GM19035 (cell line): ENCODE data around the gene HMX1.

Experiments
- ATAC-seq: cut with Tn5 transposase; IDR thresholded peaks from one replicate; pipeline ENCODE4 v1.9.1; 2021; ENCODE audit not compliant: unreplicated experiment

HMX1 gene

GRCh38 chr4:8871417-8872401 lies at the start of gene HMX1:
Gene HMX1, minus strand, starts transcription at chr4:8871839. Its CDS starts 225 bp downstream, at chr4:8871614.
- no peak for ATAC-seq

DNA sequence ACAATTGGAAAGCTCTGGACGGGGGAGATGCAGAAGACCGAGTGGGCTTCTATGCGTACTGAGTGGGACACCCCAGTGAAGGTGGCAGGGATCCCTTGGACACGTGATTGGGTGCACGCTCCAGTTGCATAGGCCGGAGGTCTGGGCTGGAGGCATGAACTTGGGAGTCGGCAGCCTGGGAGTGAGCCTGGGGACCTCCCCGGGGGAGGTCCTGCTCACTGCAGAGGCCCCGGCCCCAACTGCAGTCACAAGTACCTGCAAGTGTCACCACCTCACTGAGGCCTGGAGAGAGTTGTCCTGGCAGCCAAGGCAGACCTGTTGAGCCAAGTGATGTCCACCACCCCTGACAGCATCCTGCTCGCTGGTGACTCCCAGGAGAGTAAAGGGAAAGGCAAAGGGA lies 49.3 kb upstream of the HMX1 start:
- no peak for ATAC-seq

DNA sequence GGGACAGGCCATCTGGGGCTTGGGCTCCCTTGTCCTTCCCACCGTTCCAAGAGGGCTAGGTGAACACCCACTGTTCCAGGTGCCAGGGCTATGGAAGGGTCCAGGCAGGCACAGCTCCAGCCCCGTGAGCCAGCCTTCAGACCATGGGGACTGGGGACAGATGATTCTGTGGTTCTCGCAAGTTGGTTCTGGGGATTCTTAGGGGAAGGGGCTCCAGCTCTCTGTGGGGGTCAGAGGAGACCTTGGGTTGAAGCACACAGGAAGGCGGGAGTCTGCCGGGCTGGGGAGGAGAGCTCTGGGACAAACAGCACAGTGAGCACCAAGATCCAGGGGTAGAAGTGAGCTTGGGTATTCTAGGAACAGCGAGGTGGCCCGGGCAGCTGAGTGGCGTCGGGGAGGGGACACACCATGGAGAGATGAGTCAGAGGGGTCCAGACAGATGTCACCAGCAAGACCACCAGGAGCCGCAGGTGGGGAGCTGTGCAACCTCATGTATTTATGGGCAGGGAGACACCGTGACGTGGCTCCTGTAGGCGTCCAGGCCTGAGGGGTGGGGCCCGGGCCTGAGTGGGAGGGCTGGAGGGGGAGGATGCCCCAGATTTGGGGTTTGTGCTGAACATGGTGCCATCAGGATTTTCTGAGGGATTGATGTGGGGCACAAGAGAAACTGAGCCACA lies 48.8 kb upstream of the HMX1 start:
- no peak for ATAC-seq

DNA sequence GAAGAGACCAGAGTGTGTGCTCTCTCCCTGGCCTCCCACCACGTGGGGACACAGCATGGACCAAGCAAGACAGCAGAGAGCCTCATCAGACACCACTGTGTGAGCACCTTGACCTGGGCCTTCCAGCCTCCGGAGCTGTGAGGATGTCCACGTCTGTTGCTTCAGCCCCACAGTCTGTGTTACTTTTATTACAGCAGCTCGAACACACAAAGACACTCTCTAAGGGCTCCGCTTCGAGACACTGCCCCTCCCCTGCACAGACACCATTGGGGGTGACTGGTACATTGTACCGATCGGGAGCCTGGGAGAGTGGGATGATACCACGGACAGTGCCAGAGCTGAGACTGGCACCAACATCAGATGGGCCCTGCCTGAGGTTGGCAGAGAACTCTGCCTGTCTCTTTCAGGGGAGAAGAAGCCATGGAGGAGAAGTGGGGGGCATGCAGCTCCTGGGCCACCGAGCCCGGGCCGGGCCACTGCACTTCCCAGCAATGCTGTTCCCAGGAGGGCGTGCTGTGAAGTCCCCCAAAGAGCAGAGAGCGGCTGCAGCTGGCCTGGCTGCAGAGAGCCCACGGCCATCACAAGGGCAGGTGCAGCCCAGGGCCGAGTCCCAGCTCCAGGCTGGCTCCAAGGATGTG lies 48.1 kb upstream of the HMX1 start:
- no peak for ATAC-seq

GRCh38 chr4:8917868-8918783 lies 46.5 kb upstream of the HMX1 start:
- peak; percentile 71 for ATAC-seq

GRCh38 chr4:8917321-8917811 lies 45.7 kb upstream of the HMX1 start:
- no peak for ATAC-seq

- no peak for ATAC-seq
Measured at GRCh38 chr4:8916906-8917305, 45.3 kb upstream of the HMX1 start.

- no peak for ATAC-seq
Measured at GRCh38 chr4:8916351-8916885, 44.8 kb upstream of the HMX1 start.

GRCh38 chr4:8915201-8916200 lies 43.9 kb upstream of the HMX1 start:
- no peak for ATAC-seq

GRCh38 chr4:8914461-8915171 lies 43.0 kb upstream of the HMX1 start:
- ATAC-seq: no peak

DNA sequence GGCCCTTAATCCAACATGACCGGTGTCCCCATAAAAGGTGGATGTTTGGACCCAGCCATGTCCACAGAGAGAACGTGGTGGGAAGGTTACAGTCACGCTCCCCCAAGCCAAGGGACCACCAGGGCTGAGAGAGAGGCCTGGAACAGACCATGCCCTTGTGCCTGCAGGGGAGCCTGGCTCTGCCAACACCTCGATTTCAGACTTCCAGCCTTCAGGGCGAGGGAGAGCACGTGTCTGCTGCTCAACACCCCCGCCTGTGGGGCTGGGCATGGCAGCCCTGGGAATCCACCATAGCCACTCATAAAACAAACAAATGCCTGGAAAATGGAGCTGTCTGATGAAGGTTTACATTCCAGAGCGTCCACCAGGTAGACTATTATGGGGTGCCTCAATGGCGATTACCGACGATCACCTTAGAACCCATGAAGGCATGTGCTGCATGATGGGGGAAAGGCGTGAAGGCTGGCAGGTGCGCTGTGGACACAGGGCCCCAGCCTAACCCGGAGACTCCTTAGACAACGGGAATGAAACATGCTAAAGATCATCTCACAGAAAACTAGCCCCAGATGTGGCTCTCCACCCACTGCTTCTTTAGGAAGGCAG lies 42.3 kb upstream of the HMX1 start:
- ATAC-seq: no peak

- ATAC-seq: no peak
Measured at GRCh38 chr4:8913121-8913857, 41.6 kb upstream of the HMX1 start.

DNA sequence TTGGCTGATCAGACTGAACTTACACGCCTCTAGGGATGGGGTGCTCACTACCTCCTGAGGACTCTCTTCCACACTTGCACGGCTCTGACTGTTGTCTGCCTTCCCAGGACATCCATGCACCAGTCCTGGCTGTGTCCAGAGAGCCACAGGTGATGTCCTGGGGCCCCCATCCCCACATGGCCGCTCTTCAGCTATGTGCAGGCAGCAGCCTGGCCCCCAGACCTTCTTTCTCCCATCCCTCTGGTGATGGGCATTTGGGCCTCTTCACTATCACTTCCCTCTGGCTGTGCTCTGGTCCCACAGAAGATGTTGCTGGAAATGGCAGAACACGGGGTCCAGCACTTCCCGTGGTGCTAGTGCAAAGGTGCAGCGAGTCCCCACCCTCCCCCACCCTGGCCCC lies 40.9 kb upstream of the HMX1 start:
- ATAC-seq: no peak

DNA sequence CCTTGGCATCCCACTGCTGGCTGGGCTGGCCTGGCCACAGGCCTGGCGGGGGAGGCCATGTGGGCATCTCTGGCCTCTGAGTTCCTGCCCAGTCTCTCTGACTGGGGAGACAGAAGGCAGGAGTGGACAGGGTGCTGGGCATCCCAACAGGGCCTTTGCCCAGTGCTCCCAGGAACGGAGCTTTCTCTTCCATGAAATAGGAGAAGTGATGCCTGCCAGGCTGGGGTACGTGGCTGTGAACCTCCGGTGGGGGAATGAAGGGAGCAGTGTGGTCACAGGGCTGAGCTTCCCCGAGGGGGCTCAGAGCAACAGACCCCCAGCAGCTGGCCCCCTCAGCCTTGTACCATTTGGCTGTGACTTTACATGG lies 40.4 kb upstream of the HMX1 start:
- ATAC-seq: no peak

- no peak for ATAC-seq
Measured at GRCh38 chr4:8911316-8912088, 39.9 kb upstream of the HMX1 start.

- ATAC-seq: no peak
Measured at GRCh38 chr4:8910822-8911315, 39.2 kb upstream of the HMX1 start.
